A549 (cell line): ENCODE results near the gene PI16.

Experiments used
- CHD2 ChIP-seq: fragments of 150-350 bp; IDR thresholded peaks from 2 replicates; pipeline ENCODE4 v1.6.1; 2014; ENCODE audit warnings: low read length; ENCODE audit not compliant: partially characterized antibody
- FOSL2 ChIP-seq, 2 experiments: fragments of 450-650 bp in 1 of 2; fragments of >200 bp in 1 of 2; sonication (Bioruptor Twin) in 1 of 2; formaldehyde crosslinking; IDR thresholded peaks; 2 replicates each; pipeline versions ENCODE4 v1.5.0 to v1.6.1; 2016 to 2020; ENCODE audit warnings: mild to moderate bottlenecking in 1 of 2, moderate library complexity in 1 of 2
- HDAC2 ChIP-seq: fragments of 200-600 bp; sonication (generic); IDR thresholded peaks from 2 replicates; pipeline ENCODE4 v1.6.1; 2016
- POLR2A ChIP-seq: IDR thresholded peaks from 2 replicates; pipeline ENCODE4 v1.6.1; 2012; ENCODE audit warnings: mild to moderate bottlenecking, low read length
- REST ChIP-seq: fragments of 200-600 bp; sonication (generic); IDR thresholded peaks from 2 replicates; pipeline ENCODE4 v1.6.1; 2016; ENCODE audit warnings: antibody characterized with exemption, mild to moderate bottlenecking, moderate library complexity

DNA sequence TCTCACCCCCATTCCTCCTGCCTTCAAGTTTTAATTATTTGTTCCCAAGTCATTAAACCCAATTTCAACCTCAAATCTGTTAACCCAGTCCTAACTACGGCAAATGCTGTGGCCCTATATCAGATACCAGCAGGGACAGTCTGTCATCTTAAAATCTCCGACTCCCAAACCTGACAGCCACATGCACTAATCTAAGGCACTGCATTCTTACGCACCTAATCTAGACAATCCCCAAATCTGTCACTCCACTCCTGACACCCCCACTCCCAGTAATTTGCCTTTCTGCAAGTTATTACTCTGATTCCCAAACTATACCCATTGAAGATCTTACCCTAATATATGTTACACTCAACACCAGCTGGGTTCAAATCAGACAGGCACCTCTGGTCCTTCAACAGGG, 29.0 kb downstream of the PI16 start:
- TF ChIP-seq HDAC2, result no peak
- no peak for TF ChIP-seq POLR2A
- no peak for TF ChIP-seq FOSL2 (IDR thresholded peaks at IDR 0.05)
- no peak for TF ChIP-seq FOSL2 (CRISPR knock-in tag; IDR thresholded peaks at IDR 0.05)
- TF ChIP-seq CHD2, result no peak
- TF ChIP-seq REST, result no peak
